ENCODE measurements around the gene GLCE.
"Not testable (repeated sequence)": the region's sequence is repeated elsewhere in the genome, so short reads cannot be mapped to it uniquely, and the experiment has no call there.

GLCE gene

DNA sequence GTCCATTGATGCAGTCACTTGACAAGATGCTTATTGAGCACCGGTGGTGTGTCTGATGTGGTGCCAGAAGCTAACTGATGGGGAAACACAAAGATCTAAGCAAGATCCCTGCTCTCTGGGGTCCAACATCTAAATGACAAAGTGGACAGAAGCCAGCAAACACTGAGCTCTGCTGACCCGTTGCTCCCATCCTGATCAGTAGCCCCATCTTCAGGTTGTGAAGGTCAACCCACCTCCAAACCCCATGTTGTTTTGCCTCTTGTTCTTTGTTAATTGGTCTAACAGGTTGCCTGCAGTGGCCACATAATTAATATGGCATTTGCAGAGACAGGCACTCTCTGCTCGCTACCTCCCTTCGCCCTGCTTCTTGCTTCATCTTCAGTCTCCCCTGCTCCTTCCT lies 21.5 kb upstream of the GLCE start:
- DNase-seq: no peak

DNA sequence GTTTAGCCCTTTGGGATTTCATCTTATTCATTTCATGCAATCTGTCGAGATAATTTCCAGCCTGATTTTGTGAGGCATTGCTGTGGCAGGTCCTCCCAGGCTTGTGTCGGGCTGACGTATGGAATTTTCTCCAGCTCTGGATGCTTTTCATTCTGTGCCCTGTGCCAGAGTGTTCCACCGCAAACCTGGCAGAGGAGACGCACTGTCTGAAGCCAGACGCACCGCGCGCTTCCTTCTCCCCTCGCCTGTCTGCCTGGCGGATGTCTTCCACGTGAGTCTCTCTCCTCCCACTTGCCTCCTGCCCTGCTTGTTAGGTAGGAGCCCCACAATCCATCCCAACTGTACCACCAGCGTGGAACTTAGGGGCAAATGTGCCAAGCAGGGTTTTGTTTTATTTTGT lies 20.1 kb upstream of the GLCE start:
- no peak for DNase-seq

DNA sequence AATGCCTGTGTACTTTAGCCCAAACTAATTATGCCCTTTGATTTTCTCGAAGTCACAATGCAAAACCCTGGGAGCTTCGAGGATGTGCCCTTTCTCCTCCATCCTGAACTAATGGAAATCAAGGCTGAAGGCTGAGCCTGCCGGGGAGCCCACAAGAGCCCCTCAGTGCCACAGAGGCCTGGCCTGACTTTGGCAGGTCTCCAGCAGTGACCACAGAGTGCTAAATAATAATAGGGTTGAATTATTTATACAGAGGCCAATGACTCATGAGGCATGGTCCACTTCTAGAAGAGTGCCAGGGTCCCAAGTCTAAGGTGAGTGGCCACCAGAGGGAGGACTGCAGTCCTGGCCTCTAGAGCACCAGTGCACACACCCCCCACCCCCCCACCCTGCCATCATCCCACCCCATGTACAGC lies 19.1 kb upstream of the GLCE start:
- DNase-seq: no peak

DNA sequence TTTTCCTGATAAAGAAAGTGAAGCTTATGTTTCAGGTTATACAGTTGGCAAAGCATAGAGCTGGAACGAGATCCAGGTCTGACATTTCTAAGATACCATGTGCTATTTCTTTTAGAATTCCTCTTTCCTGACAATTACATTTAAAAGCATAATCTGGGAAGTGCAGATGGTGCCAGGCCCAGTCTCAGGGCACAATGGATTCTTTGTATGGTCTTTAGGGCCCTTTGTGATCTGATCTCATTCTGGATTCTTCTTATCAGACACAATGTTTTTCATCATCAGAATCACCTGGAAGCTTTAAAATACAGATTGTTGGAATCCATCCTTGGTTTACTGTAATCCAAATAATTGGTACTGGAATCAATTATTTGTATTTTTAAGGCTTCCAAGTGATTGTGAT lies 18.6 kb upstream of the GLCE start:
- DNase-seq: no peak

DNA sequence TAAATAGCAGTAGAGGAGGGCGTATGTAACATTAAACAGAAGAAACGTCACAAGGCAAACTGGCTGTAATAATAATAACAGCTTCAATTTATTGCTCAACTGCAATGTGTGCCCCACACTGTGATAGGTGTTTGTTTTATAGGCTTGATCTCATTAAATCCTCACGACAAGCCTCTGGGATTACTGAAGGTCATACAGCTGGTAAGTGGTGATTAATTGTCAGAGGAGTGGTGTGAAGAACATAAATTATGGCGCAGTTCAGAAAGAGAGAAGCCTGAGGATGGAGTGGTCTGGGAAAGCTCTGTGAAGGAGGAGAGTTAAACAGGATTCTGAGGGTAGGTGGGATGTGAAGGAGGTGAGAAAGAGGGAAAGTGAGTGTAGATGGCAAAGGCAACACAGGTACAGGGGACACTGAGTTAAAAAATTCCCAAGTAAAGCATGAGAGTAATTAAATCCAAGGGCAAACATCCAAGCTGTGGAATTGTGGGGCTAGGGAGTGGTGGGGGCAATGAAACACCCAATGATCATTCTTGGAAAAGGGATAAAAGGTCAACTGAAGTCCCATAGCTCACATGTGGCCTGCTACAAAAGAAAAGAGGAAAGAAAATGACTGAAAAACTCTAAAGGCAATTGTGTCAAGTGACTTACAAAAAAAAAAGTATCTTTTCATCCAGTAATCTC lies 16.5 kb upstream of the GLCE start:
- peak; percentile 42 for DNase-seq

DNA sequence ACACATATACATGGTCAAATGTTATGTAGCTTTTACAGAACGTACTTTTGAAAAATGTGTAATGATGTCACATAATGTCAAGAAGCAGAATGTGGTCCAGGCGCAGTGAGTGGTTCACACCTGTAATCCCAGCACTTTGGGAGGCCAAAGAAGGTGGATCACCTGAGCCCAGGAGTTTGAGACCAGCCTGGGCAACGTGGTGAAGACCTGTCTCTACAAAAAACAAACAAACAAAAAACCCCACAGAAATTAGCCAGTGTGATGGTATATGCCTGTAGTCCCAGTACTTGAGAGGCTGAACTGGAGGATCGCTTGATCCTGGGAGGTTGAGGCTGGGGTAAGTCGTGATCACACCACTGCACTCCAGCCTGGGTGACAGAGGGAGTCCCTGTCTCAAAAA lies 15.9 kb upstream of the GLCE start:
- no peak for DNase-seq

DNA sequence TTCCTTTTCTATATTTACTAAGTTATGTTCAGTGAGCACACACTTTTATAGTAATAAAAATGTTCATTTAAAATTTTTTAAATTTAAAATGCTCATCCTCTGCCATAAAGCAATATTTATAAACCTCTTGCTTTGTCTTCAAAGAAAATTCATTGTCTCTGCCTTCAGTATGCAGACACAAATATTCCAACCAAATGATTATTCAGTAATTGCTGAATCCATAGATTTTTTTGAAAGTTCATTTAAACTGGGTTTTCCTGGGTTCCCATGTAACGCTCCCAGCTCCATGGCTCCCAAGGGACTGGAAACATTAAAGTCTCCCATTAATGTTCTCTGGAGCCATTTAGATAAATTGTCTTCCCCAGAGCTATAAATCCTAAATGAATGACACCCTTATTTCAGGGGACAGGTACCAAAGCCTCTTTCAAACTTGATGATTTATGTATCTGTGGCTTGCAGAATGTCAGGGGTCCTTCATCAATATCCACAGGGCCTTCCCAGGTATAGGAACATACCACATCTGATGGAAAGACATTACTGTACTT lies 15.2 kb upstream of the GLCE start:
- DNase-seq: no peak

DNA sequence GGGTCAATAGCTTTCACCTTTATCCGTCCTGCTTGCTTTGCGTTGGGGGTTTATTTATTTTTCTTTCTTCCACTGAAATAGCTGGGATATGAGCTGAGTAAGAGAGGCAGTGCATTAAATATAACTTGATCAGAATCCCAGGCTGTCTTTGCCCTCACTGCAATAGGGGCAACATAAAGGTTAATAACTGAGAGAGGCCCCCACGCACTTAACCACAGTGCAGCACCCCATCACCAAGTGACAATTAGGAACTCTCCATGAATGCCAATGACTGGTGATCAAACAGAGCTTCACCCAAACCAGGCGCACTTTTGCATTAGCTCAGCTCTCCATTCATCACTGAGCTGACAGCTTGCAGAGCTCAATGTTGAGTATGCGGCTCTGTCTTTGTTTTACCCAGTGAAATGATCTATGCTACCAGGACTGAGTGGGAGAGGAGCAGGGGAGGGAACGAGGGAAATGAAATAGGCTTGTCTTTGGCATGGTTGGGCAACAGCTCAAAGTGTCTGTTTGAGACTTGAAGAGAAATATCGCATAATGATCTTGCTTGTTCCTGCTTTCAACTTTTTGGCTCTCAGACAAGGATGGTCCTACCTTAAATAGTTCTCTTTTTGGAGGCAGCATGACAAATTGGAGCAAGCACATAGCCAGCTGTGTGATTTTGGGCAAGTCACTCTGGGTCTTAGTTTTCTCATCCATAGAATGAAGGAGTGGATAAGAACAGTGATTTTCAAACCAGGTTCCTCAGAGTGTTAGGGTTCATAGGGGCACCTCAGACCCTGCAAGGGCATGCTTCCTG lies 14.5 kb upstream of the GLCE start:
- DNase-seq: no peak

DNA sequence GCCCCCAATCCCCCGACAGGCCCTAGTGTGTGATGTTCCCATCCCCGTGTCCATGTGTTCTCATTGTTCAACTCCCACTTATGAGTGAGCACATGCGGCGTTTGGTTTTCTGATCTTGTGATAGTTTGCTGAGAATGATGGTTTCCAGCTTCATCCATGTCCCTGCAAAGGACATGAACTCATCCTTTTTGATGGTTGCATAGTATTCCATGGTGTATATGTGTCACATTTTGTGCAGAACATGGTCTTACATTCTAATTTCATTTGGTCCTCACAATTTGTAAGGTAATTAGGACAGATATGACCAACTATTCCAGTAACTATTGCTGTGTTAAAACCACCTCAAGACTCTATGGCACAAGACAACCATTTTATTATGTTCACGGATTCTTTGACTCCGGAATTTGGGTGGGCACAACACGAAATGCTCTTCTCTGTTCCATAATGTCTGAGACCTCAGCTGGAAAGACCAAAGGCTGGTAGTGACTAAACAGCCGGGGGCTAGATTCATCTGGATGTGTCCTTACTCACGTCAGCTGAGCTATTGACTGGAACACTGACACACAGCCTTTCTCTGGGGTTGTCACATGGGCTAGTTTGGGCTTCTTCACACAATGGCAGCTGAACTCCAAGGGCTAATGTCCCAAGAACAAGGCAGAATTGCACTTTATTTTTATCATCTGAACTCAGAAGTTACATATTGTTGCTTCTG lies 13.6 kb upstream of the GLCE start:
- no peak for DNase-seq

DNA sequence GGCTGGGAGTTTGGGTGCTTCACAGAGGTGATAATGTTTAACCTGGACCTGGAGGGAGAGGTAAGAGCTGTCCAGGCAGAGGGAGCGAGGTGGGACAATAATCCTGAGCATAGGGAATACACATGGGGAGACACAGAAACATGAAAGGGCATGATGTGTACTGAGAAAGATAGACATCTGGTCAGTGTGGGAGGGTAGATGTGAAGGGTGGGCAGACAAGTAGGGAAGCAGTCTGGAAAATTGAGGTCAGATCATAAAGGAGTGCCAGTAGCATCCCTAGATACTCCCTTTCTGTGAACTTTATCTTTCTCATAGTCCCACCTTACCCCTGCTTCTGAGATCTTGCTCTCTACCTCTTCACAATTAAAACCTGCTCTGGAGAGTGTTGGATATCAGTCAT lies 12.0 kb upstream of the GLCE start:
- DNase-seq: no peak

DNA sequence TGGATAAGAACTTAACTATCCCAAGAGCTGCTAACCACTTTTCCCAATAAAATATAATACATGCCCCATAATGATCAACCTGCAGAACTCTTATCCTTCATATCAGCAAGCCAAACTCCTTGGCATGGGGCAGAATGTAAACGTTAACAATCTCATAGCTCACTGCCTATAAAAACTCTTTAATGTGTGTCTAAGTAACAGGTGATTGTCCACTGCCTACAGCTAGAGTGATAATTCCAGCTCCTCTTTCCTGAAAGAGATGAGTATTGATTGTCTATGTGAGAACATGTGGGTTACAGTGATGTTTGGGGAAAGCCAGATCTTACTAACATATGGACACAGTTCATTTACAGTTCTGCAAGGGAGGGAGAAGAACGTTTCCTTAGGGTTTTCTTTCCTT lies 11.3 kb upstream of the GLCE start:
- no peak for DNase-seq

DNA sequence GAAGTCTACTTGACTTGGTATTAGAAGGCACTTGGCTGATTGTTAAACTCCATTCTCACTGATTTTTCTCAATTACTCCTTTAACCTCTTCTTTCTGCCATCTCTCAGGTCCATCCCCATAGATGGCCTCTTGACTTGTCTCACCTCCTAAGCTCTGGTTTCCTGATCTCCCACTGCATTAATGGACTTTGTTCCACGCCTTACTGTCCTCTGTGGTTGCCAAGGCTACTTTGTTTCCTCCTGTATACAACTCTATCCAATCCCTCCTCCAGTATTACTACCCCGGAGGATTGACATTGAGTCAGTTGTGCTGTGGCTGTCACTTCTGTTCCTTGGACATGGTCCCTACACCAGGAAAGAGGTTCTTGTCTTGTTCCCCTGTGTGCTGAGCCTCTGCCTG lies 10.6 kb upstream of the GLCE start:
- DNase-seq: no peak

DNA sequence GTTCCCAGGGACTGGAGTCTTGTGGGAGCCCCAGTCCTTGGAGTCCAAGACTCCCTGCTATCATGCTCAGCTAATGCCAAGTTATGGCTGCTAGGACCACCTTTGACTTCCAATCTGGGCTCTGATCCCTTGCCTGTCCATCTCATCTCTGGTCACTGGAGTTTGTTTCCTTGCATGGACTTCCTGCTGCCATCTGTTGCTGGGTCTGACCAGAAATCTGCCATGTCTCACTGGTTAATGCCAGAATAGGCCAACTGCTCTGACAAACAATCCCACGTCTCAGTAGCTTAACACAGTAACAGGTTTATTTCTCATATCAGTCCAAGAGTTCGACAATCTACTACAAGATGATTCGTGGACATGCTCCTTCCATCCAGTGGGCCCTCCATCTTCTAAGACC lies 10.1 kb upstream of the GLCE start:
- no peak for DNase-seq

DNA sequence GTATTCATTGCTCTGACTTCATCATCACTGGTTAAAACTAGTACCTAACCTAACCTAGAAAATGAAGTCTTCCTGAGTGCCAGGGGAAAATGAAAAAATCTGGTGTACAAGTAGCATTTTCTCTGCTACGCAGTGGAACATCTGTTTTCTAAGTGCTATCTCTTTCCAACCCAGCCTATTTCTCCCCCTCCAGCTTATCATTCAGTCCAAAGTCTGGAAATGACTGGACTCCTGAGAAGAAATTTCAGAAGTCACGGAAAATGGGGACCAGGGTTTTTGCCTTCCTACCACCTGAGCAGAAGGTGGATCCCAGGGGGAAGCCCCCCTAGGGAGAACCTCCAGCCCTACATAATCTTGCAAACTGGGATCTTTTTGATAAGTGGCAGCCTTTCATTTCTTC lies 9.6 kb upstream of the GLCE start:
- no peak for DNase-seq

DNA sequence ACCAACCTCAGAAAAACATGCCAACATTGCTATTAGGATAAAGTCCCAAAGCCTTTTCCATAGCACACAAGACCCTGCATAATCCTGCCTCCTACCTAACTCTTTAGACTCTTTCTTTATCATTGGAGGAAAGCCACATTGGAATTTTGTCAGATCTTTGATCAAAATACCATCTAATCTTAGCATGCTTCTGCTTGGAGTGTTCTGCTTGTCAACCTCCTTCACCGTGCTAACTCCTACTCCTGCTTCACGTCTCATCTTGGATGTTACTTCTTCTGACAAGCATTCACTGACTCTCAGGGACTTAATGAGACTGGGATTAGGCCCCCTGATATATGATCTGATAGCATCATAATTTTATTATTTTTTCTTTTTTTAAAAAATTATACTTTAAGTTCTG lies 7.4 kb upstream of the GLCE start:
- DNase-seq: no peak

DNA sequence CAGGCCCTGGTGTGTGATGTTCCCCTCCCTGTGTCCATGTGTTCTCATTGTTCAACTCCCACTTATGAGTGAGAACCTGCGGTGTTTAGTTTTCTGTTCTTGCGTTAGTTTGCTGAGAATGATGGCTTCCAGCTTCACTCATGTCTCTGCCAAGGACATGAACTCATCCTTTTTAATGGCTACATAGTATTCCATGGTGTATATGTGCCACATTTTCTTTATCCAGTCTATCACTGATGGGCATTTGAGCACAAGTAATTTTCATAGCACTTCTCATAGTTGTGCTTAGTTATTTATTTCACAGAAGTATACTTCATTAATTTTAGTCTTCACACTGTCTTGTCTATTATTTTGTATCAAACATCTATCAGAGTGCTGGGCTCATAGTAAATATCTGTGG lies 6.8 kb upstream of the GLCE start:
- not testable (repeated sequence) for DNase-seq

DNA sequence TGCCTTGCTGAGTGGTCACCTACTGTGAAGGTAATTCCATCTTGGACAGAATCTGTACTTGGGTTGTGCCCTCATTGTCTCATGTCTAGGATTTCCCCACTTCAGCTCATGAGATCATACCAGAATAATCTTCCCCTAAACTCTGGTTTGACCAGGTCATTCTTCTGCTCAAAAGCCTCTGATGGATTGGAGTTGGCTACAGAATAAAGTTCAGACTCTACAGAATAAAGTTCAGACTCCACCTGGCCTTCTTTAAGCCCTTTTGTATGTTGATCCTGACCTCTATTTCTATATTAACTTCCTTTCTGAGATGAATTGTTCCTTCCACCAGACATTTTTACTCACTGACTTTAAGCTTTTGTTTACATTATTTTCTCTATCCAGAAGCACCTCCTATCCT lies 6.4 kb upstream of the GLCE start:
- no peak for DNase-seq

DNA sequence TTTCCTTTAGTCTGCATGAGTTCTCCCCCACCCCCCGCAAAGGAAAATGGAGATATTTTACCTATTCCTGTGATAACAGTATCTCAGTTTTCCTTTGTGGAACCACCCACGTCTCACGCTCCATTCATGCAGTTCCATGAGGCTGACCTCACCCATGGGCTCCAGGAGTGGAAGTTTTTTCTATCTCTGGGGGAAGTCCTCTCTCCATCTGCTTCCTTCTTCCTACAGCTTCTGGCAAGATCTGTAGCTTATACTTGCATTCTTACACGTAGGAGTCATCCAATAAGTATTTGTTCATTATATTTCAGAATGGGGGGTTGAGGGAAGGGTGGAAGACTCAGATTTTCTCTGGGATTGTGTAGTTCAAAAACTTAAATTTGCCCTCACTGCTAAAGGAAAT lies 5.8 kb upstream of the GLCE start:
- no peak for DNase-seq

DNA sequence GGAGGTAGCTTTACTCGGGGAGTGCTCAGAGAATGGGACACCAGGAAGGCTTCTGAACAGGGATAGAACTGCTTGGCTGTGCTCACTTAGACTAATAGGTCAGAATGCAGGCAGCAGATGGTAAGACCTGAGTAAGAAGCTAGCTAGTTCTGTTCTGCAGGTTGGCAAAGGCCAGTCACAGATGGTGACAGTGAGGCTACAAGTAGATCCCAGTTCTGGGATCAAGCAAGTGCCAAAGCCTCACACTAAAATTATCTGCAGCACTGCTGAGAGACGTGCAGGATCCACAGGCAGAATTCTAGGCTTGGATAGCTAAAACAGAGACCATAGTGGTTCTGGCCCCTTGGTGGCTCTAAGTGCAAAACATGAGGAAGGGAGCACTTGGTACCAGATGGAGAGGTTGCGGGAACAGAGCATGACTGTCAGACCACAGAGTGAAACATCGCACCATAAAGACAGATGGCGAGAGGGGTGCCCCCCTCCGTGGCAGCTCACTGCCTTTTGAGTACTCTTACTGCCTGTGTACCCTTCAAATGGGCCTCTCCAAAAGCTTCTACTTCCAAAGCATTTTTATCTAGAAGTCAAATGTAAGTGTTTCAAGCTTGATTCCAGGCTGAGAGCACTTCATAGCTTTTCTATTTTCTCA lies 3.6 kb upstream of the GLCE start:
- no peak for DNase-seq

DNA sequence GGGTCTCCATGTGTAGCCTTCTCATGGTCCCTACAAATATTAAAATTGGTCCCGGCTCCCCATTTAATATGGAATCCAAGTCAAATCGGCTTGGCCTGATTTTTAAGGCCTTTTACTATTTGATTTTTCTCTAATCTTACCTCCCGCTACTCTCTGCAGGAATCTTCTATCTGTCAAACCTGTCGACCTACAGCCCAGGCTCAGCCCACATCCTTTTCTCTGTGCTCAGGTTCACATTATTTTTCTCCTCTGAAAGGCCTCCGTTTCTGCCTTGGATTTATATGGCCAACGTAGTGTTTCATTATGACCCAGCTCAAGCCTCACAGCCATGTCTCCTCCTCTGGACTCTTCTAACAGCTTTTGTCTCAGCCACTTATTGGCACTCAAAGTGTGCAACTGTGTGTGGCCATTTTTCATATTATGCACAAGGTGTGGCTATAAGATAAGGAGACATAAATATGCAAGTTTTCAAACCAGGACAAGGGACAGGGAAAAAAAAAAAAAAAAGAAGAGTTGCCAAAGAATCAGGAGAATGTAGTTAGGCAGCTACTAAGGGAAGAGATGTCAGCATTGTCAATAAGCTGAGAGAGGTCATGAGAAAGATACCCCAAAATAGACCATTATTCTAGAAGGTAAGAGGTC lies 2.1 kb upstream of the GLCE start:
- DNase-seq: no peak

DNA sequence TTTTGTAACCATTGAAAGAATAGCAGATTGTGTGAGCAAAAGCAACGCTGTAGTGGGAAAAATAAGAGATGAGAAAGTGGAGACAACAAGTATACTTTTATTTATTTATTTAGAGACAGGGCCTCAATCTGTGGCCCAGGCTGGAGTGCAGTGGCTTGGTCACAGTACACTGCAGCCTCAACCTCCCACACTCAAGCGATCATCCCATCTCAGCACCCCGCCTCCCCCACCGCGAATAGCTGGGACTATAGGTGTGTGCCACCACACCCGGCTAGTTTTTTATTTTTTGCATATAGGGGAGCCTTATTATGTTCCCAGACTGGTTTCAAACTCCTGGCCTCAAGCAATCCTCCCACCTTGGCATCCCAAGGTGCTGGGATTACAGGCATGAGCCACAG lies 1.6 kb upstream of the GLCE start:
- no peak for DNase-seq

DNA sequence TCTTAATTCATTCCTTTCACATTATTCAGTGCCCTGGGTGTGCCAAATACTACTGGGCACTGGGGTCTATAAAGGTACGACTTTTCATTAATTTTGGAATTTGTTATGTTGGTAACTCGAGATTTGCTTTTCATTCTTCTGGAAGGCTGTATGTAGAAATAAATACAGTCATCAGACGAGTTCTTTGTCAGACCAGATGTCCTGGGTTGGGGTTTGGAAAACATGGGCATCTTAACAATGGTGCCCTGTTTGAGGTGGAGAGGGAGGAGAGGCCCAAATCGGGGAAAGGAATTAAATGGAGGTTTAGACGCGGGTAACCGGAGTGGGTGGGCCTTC lies 662 bp upstream of the GLCE start:
- DNase-seq: no peak
